Brain microvascular endothelial cell (primary cell): ENCODE measurements around the gene LRRTM4.
"Not testable (repeated sequence)": the region's sequence is repeated elsewhere in the genome, so short reads cannot be mapped to it uniquely, and the experiment has no call there.

Experiments
- DNase-seq: peaks from one replicate; pipeline ENCODE4 v3.0.0-alpha.2; 2020
- H3K27ac ChIP-seq: fragments of 250-450 bp; sonication (Bioruptor Pico); 2 replicates; pipeline ENCODE4 v1.5.1; 2020; ENCODE audit warnings: mild to moderate bottlenecking, moderate library complexity
- H3K27me3 ChIP-seq: fragments of 250-450 bp; sonication (Bioruptor Pico); replicated peaks from 2 replicates; pipeline ENCODE4 v1.5.1; 2020; ENCODE audit warnings: mild to moderate bottlenecking
- H3K36me3 ChIP-seq: fragments of 250-450 bp; sonication (Bioruptor Pico); replicated peaks from 2 replicates; pipeline ENCODE4 v1.5.1; 2020; ENCODE audit warnings: mild to moderate bottlenecking
- H3K4me3 ChIP-seq: 2 replicates; pipeline ENCODE4 v1.5.1; 2011; ENCODE audit warnings: low read depth, mild to moderate bottlenecking, control low read depth, low read length, moderate library complexity
- CTCF ChIP-seq: IDR thresholded peaks from 2 replicates; pipeline ENCODE4 v1.5.1; 2011; ENCODE audit warnings: low read depth, mild to moderate bottlenecking, moderate library complexity, low read length, control low read depth, inconsistent platforms; ENCODE audit errors: missing control alignments
- in situ Hi-C: cut with HindIII; loops from 2 replicates; pipeline ENCODE4 v1.10.0; 2017; ENCODE audit warnings: low sequenced_read_pairs, low pct_ligation_motif_present

The LRRTM4 gene

DNA sequence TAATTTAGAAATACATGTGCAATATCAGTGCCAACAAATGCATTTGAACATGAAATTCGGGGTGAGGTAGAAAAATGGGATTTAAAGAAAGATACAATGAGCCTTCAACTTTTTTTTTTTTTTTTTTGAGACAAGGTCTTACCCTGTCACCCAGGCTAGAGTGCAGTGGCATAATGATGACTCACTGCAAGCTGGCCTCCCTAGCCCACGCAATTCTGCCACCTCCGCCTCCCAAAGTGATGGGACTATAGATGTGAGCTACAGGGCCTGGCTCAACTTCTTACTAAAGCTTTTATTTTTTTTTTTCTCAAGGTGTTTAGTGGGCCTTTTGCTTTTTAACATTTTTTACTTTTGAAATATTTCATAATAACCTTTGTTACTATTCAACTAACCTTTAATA lies 365.6 kb downstream of the LRRTM4 start:
- no peak overlapping the region for H3K27ac ChIP-seq
- DNase-seq: no peak
- in situ Hi-C loops: no loop called here
- H3K27me3 ChIP-seq: no peaks in the 10 kb centered on the region
- TF ChIP-seq CTCF: no peak
- no peaks in the 10 kb centered on the region for H3K36me3 ChIP-seq
- no peak overlapping the region for H3K4me3 ChIP-seq

- no peaks in the 10 kb centered on the region for H3K27me3 ChIP-seq
- in situ Hi-C loops: no loop called here
- no peak for TF ChIP-seq CTCF
- no peak overlapping the region for H3K27ac ChIP-seq
- H3K36me3 ChIP-seq: no peaks in the 10 kb centered on the region
- no peak overlapping the region for H3K4me3 ChIP-seq
- no peak for DNase-seq
These were observed 366.7 kb downstream of the LRRTM4 start for GRCh38 chr2:77155511-77155910.

GRCh38 chr2:77149565-77149964 lies 372.6 kb downstream of the LRRTM4 start:
- no peak for TF ChIP-seq CTCF
- Histone ChIP-seq H3K36me3 (no peaks in the 10 kb centered on the region), H3K27me3 (no peaks in the 10 kb centered on the region), H3K4me3 (no peak overlapping the region), H3K27ac (no peak overlapping the region)
- in situ Hi-C loops: no loop called here
- DNase-seq: no peak

- no peak for DNase-seq
- no peaks in the 10 kb centered on the region for H3K27me3 ChIP-seq
- no peaks in the 10 kb centered on the region for H3K36me3 ChIP-seq
- H3K27ac ChIP-seq: no peak overlapping the region
- H3K4me3 ChIP-seq: no peak overlapping the region
- in situ Hi-C loops: no loop called here
- TF ChIP-seq CTCF: no peak
These were observed 375.0 kb downstream of the LRRTM4 start for GRCh38 chr2:77147153-77147552.

- DNase-seq: no peak
- no peak for TF ChIP-seq CTCF
- Histone ChIP-seq H3K27me3 (no peaks in the 10 kb centered on the region), H3K4me3 (no peak overlapping the region), H3K27ac (no peak overlapping the region), H3K36me3 (no peaks in the 10 kb centered on the region)
- in situ Hi-C loops: no loop called here
These were observed 377.4 kb downstream of the LRRTM4 start for GRCh38 chr2:77144772-77145171.

DNA sequence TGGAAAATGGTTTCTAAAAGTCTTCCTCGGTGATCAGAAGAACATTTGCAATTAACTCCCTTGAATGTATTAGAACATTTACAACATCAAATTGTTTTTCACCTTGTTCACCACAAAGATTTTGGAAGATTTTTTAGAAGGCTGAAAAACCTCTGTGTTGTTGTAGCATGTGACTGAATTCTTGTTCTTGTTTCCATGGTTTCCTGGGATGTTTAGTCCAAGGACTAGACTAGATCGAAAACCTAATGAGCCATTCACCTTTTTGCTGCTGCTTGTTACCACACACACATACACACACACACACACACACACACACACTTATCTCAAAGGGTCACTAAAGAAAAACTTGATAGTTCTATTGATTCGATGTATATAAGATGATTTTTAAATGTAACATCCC lies 380.0 kb downstream of the LRRTM4 start:
- H3K4me3 ChIP-seq: no peak overlapping the region
- no peaks in the 10 kb centered on the region for H3K36me3 ChIP-seq
- H3K27me3 ChIP-seq: no peaks in the 10 kb centered on the region
- H3K27ac ChIP-seq: no peak overlapping the region
- DNase-seq: no peak
- TF ChIP-seq CTCF: no peak
- in situ Hi-C loops: no loop called here

DNA sequence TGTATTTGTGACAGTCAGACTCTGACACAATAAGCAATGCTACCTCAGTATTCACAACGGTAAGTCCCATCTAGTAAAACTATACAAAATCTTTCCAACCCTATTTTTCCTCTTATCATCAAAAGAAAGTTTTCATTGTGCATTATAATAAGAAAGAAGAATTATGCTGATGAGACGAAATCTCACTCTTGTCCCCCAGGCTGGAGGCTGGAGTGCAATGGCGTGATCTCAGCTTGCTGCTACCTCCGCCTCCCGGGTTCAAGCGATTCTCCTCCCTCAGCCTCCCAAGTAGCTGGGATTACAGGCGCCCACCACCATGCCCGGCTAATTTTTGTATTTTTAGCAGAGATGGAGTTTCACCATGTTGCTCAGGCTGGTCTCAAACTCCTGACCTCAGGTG lies 393.7 kb downstream of the LRRTM4 start:
- H3K4me3 ChIP-seq, DNase-seq, H3K36me3 ChIP-seq, in situ Hi-C loops, H3K27me3 ChIP-seq, H3K27ac ChIP-seq: not testable (repeated sequence)
